Measurements from ENCODE around the gene RPE65. TPM values are rescaled to one million over a fixed set of nuclear protein-coding genes. Genes with fewer than 3 reads are reported as not detected.
"Not testable (repeated sequence)": the region's sequence is repeated elsewhere in the genome, so short reads cannot be mapped to it uniquely, and the experiment has no call there.

Gene RPE65
- total RNA-seq, 1 experiment from 2014 or later: not detected

DNA sequence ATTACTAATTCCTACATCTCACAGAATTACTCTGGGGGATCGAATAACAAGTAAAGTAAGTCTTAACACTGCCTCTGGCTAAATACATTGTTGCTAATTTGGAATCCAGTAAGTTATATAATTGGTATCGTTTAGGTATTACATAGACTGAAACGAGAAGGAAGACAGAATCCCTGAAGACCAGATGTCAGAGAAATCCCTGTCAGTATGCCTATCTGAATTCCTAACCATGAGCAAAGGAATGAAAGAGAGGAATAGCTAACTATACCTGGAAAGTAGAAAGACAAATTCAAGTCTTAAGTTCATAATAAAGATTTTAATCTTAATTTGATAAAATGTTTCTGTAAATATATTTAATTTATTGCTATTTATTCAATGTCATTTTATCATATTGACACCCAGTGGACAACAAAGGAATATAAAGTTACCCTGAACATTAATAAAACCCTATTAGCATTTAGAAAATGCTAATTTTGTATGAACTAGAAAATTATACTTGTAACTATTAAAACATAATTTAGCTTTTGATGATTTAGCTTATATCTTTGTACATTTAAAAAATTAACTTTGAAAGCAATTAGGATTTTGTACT, 35.8 kb upstream of the RPE65 start:
- Histone ChIP-seq H3K4me3 (ENCODE audit: low read length) (no peak overlapping the region), H3K27ac (ENCODE audit: low read length) (no peak overlapping the region), H3K9me3 (ENCODE audit: low read length) (no peaks in the 10 kb centered on the region), H3K36me3 (ENCODE audit: insufficient read depth, low read length) (peaks cover 85% of the 10 kb centered on the region), H3K9ac (ENCODE audit: low read length) (no peak overlapping the region), H3K27me3 (ENCODE audit: low read length) (no peaks in the 10 kb centered on the region), H4K20me1 (ENCODE audit: insufficient read depth, low read depth, low read length) (no peaks in the 10 kb centered on the region), H3K9me2 (replicated peaks; ENCODE audit: insufficient read depth, low read length) (no peaks in the 10 kb centered on the region; the same call in 1 of the 2 replicates), H3K4me1 (ENCODE audit: low read length) (peaks cover 7% of the 10 kb centered on the region), H3K79me2 (ENCODE audit: low read length) (peaks cover 27% of the 10 kb centered on the region), H3K4me2 (ENCODE audit: low read depth, low read length, poor library complexity, severe bottlenecking) (no peak overlapping the region), H2AFZ (ENCODE audit: low read length) (no peak overlapping the region)
- DNase-seq: no peak

DNA sequence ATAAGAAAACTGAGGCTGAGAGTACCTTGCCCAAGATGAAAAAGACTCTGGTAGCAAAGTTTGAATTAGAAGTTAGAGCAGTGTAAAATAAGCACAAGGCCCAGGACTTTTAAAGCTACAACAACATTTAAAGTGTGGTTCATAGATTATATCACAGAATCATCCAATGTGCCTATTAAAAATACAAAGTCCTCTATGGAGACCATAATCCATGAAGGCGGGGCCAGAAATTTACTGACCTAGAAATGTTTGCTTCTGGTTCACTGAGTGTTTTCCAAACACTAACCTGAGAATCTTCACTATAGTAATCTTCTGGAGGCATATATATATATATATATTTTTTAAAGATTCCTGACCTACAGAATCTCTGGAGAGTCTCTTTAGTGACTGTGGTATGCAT, 34.9 kb upstream of the RPE65 start:
- Histone ChIP-seq H4K20me1 (ENCODE audit: insufficient read depth, low read depth, low read length) (no peaks in the 10 kb centered on the region), H2AFZ (ENCODE audit: low read length) (no peak overlapping the region), H3K9me2 (replicated peaks; ENCODE audit: insufficient read depth, low read length) (no peaks in the 10 kb centered on the region; the same call in 1 of the 2 replicates), H3K9ac (ENCODE audit: low read length) (no peak overlapping the region), H3K27me3 (ENCODE audit: low read length) (no peaks in the 10 kb centered on the region), H3K4me1 (ENCODE audit: low read length) (peaks cover 11% of the 10 kb centered on the region), H3K4me3 (ENCODE audit: low read length) (no peak overlapping the region), H3K79me2 (ENCODE audit: low read length) (peaks cover 21% of the 10 kb centered on the region; the same call in 1 of the 2 replicates), H3K4me2 (ENCODE audit: low read depth, low read length, poor library complexity, severe bottlenecking) (no peak overlapping the region), H3K36me3 (ENCODE audit: insufficient read depth, low read length) (peaks cover 85% of the 10 kb centered on the region), H3K27ac (ENCODE audit: low read length) (no peak overlapping the region), H3K9me3 (ENCODE audit: low read length) (no peaks in the 10 kb centered on the region)
- DNase-seq: no peak

DNA sequence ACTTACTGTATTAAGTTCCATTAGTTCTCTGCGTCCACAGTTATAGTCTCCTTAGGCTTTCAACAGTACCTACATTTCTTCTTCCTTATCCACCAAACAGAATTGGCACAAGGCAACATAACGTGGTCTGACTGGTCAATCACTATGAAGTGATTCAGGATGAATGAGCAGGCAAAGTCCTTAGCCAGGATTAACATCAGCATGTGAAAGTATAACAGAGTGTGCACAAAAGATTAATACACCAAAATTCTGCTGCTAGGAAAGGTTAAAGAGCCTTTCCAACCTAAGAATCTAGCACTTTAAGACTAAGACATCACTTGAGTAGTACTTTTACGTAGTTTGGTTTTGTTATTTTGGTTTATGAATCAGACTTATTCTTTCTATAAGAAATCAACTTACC, 31.3 kb upstream of the RPE65 start:
- H2AFZ ChIP-seq (ENCODE audit: low read length): no peak overlapping the region
- H3K27me3 ChIP-seq (ENCODE audit: low read length): no peaks in the 10 kb centered on the region
- H3K36me3 ChIP-seq (ENCODE audit: insufficient read depth, low read length): peaks cover 81% of the 10 kb centered on the region
- H3K9ac ChIP-seq (ENCODE audit: low read length): no peak overlapping the region
- no peaks in the 10 kb centered on the region for H4K20me1 ChIP-seq (ENCODE audit: insufficient read depth, low read depth, low read length)
- no peak overlapping the region for H3K4me2 ChIP-seq (ENCODE audit: low read depth, low read length, poor library complexity, severe bottlenecking)
- DNase-seq: no peak
- no peaks in the 10 kb centered on the region for H3K9me3 ChIP-seq (ENCODE audit: low read length)
- peaks cover 11% of the 10 kb centered on the region for H3K4me1 ChIP-seq (ENCODE audit: low read length)
- no peak overlapping the region for H3K4me3 ChIP-seq (ENCODE audit: low read length)
- 0 out of 2 replicates have a peak, but pooled peaks cover 3% of the 10 kb centered on the region for H3K79me2 ChIP-seq (ENCODE audit: low read length)
- no peak overlapping the region for H3K27ac ChIP-seq (ENCODE audit: low read length)
- no peaks in the 10 kb centered on the region; the same call in 1 of the 2 replicates for H3K9me2 ChIP-seq (replicated peaks; ENCODE audit: insufficient read depth, low read length)

DNA sequence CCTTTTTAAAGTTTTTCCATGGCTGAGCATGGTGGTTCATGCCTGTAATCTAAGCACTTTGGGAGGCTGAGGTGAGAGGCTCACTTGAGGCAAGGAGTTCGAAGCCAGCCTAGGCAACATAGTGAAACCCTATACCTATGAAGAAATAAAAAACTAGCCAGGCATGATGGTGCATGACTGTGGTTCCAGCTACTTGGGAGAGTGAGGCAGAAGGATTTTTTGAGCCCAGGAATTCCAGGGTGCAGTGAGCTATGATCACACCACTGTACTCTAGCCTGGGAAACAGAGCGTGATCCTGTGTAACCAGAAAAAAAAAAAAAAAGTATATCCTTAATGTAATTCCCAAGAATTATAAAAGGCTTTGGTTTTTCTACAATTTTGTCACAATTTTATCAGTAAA, 29.7 kb upstream of the RPE65 start:
- Histone ChIP-seq H3K4me2 (ENCODE audit: low read depth, low read length, poor library complexity, severe bottlenecking) (no peak overlapping the region), H3K9ac (ENCODE audit: low read length) (no peak overlapping the region), H3K36me3 (ENCODE audit: insufficient read depth, low read length) (peaks cover 76% of the 10 kb centered on the region), H3K27me3 (ENCODE audit: low read length) (no peaks in the 10 kb centered on the region), H3K79me2 (ENCODE audit: low read length) (no peaks in the 10 kb centered on the region), H3K9me2 (replicated peaks; ENCODE audit: insufficient read depth, low read length) (no peaks in the 10 kb centered on the region; the same call in 1 of the 2 replicates), H3K9me3 (ENCODE audit: low read length) (no peaks in the 10 kb centered on the region), H3K27ac (ENCODE audit: low read length) (no peak overlapping the region), H3K4me1 (ENCODE audit: low read length) (peaks cover 11% of the 10 kb centered on the region), H2AFZ (ENCODE audit: low read length) (no peak overlapping the region), H4K20me1 (ENCODE audit: insufficient read depth, low read depth, low read length) (no peaks in the 10 kb centered on the region), H3K4me3 (ENCODE audit: low read length) (no peak overlapping the region)
- no peak for DNase-seq

DNA sequence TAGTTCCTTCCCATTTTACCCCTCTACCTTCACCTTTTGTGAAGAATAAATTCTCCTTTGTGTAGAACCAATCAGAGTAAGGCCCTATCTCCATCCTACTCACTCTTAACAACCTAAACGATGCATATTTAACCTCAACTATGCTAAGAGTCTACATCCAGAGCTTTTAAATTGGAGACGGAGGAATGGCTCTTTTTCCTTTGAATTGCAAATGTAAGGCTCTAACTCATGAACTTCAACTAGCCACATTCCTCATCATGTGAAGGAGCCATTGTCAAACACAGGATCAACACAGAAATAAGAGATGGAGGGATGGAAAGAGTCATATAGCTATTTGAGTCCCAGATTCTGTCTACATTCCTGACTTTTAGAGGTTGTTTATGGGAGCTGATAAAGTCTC, 28.9 kb upstream of the RPE65 start:
- Histone ChIP-seq H3K27me3 (ENCODE audit: low read length) (no peaks in the 10 kb centered on the region), H3K4me2 (ENCODE audit: low read depth, low read length, poor library complexity, severe bottlenecking) (no peak overlapping the region), H3K36me3 (ENCODE audit: insufficient read depth, low read length) (peaks cover 69% of the 10 kb centered on the region), H3K9me3 (ENCODE audit: low read length) (no peaks in the 10 kb centered on the region), H3K9me2 (replicated peaks; ENCODE audit: insufficient read depth, low read length) (no peaks in the 10 kb centered on the region; the same call in 1 of the 2 replicates), H2AFZ (ENCODE audit: low read length) (no peak overlapping the region), H3K9ac (ENCODE audit: low read length) (no peak overlapping the region), H4K20me1 (ENCODE audit: insufficient read depth, low read depth, low read length) (no peaks in the 10 kb centered on the region), H3K4me1 (ENCODE audit: low read length) (peaks cover 11% of the 10 kb centered on the region), H3K27ac (ENCODE audit: low read length) (no peak overlapping the region), H3K79me2 (ENCODE audit: low read length) (no peaks in the 10 kb centered on the region), H3K4me3 (ENCODE audit: low read length) (no peak overlapping the region)
- no peak for DNase-seq

DNA sequence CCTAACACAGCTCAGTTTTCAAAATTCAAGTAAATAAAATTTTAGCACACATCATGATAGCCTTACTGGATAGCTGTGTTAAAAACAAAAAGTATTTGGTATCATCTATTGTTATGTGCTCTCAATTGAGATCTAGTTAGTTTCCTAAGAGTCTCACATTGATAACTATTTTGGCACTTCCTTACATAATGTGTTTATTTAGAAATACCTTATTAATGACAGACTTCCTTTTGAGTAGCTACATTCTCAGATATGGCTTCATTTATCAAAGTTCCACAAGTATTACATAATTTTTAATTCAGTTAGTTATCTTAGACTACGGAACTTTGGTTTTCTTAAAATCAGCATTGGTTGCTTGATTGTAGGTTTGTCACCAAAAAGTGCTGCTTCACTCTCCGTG, 26.9 kb upstream of the RPE65 start:
- Histone ChIP-seq H3K36me3 (ENCODE audit: insufficient read depth, low read length) (peaks cover 50% of the 10 kb centered on the region), H3K4me1 (ENCODE audit: low read length) (peaks cover 11% of the 10 kb centered on the region)
- not testable (repeated sequence) for H3K4me2 ChIP-seq (ENCODE audit: low read depth, low read length, poor library complexity, severe bottlenecking); H3K9me2 ChIP-seq (replicated peaks; ENCODE audit: insufficient read depth, low read length); H4K20me1 ChIP-seq (ENCODE audit: insufficient read depth, low read depth, low read length); H3K27ac ChIP-seq (ENCODE audit: low read length); H2AFZ ChIP-seq (ENCODE audit: low read length); H3K9me3 ChIP-seq (ENCODE audit: low read length); H3K9ac ChIP-seq (ENCODE audit: low read length); H3K4me3 ChIP-seq (ENCODE audit: low read length); DNase-seq; H3K79me2 ChIP-seq (ENCODE audit: low read length); H3K27me3 ChIP-seq (ENCODE audit: low read length)

DNA sequence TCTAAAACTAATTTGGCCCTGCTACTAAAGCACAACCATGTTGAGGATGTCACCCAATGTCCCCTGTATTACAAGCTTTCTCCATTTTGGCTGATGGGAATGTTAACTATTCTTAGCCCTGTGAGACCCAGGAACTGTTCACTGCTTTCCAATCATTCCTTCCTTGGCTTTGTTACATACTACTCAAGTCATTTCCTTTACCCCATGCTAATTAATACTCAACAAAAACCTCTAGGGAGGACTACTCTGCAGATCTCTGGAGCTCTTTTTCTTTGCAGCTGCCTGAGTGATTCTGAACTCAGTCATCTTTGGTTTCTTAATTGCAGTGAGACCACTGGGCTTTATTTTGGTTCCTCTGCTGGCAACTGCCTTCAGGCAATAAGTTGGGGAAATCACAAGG, 23.3 kb upstream of the RPE65 start:
- Histone ChIP-seq H3K4me1 (ENCODE audit: low read length) (peaks cover 8% of the 10 kb centered on the region), H2AFZ (ENCODE audit: low read length) (no peak overlapping the region), H4K20me1 (ENCODE audit: insufficient read depth, low read depth, low read length) (no peaks in the 10 kb centered on the region), H3K9ac (ENCODE audit: low read length) (no peak overlapping the region), H3K9me3 (ENCODE audit: low read length) (no peaks in the 10 kb centered on the region), H3K9me2 (replicated peaks; ENCODE audit: insufficient read depth, low read length) (no peaks in the 10 kb centered on the region), H3K27ac (ENCODE audit: low read length) (no peak overlapping the region), H3K36me3 (ENCODE audit: insufficient read depth, low read length) (peaks cover 17% of the 10 kb centered on the region), H3K27me3 (ENCODE audit: low read length) (no peaks in the 10 kb centered on the region), H3K4me3 (ENCODE audit: low read length) (no peak overlapping the region), H3K4me2 (ENCODE audit: low read depth, low read length, poor library complexity, severe bottlenecking) (no peak overlapping the region), H3K79me2 (ENCODE audit: low read length) (no peaks in the 10 kb centered on the region)
- DNase-seq: no peak

DNA sequence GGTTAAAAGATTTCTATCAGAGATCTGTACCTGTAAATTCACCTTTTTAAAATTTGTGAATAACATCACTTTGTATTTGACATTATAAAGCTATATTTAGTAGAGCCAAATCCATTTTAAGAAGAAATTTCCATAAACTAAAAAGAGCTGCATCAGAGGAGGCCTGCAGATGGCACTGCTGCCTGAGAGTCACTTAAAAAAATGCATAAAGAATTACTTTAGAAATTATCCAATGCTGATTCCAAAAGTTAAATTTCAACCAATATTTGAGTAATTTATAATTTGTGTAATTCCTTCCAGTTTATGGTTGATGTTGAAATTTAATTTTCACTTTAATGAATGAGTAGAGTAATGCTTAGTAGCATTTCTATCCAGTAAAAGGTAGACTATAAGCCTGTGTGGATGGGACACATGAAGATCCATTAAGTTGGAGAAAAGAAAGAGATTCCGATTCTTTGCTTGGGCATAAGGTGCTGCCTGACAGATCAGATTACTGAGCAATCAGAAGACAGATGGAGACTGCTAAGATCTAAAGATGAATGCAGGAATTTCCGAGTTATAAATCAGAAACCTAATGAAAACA, 20.7 kb upstream of the RPE65 start:
- Histone ChIP-seq H2AFZ (ENCODE audit: low read length) (no peak overlapping the region), H3K27me3 (ENCODE audit: low read length) (no peaks in the 10 kb centered on the region), H3K36me3 (ENCODE audit: insufficient read depth, low read length) (no peaks in the 10 kb centered on the region; the same call in 1 of the 2 replicates), H3K4me3 (ENCODE audit: low read length) (no peak overlapping the region), H4K20me1 (ENCODE audit: insufficient read depth, low read depth, low read length) (no peaks in the 10 kb centered on the region), H3K4me1 (ENCODE audit: low read length) (peaks cover 8% of the 10 kb centered on the region), H3K27ac (ENCODE audit: low read length) (no peak overlapping the region), H3K9ac (ENCODE audit: low read length) (no peak overlapping the region), H3K79me2 (ENCODE audit: low read length) (no peaks in the 10 kb centered on the region), H3K9me3 (ENCODE audit: low read length) (no peaks in the 10 kb centered on the region), H3K9me2 (replicated peaks; ENCODE audit: insufficient read depth, low read length) (no peaks in the 10 kb centered on the region), H3K4me2 (ENCODE audit: low read depth, low read length, poor library complexity, severe bottlenecking) (no peak overlapping the region)
- peak; percentile 59 for DNase-seq

All from Karpas-422 (cell line).